Spleen (tissue), 11 donors: ENCODE results near the gene RANBP9. TPM values are rescaled to one million over a fixed set of nuclear protein-coding genes. Genes with fewer than 3 reads are reported as not detected.

Experiments
- DNase-seq: peaks from one replicate; pipeline ENCODE4 v3.0.0-alpha.2; 2020
- H3K27ac ChIP-seq, 8 donors: fragments of 200-600 bp; sonication (generic) in 7 of 8; 1 replicate in 4 of 8; 2 replicates in 4 of 8; pipeline versions ENCODE4 v1.5.0 to v1.8.0; 2016 to 2021; ENCODE audit warnings: inconsistent platforms in 4 of 8, mild to moderate bottlenecking in 4 of 8, moderate library complexity in 1 of 8
- H3K27me3 ChIP-seq, 7 donors: fragments of 200-600 bp; sonication (generic) in 6 of 7; replicated peaks in 1 of 7; 1 replicate in 4 of 7; 2 replicates in 3 of 7; pipeline versions ENCODE4 v1.5.0 to v1.8.0; 2016 to 2021; ENCODE audit warnings: inconsistent platforms in 3 of 7, mild to moderate bottlenecking in 1 of 7
- H3K36me3 ChIP-seq, 6 donors: fragments of 200-600 bp; sonication (generic) in 5 of 6; 1 replicate in 4 of 6; 2 replicates in 2 of 6; pipeline versions ENCODE4 v1.5.0 to v1.8.0; 2016 to 2021; ENCODE audit warnings: inconsistent platforms in 2 of 6
- H3K4me1 ChIP-seq, 6 donors: fragments of 200-600 bp; sonication (generic) in 5 of 6; 1 replicate in 3 of 6; 2 replicates in 3 of 6; pipeline versions ENCODE4 v1.5.0 to v1.8.0; 2016 to 2021; ENCODE audit warnings: inconsistent platforms in 3 of 6
- H3K4me3 ChIP-seq, 8 donors: fragments of 200-600 bp; sonication (generic) in 7 of 8; 1 replicate in 4 of 8; 2 replicates in 4 of 8; pipeline versions ENCODE4 v1.5.0 to v1.8.0; 2016 to 2021; ENCODE audit warnings: inconsistent platforms in 4 of 8, mild to moderate bottlenecking in 4 of 8, moderate library complexity in 2 of 8
- H3K9me3 ChIP-seq, 8 donors: fragments of 200-600 bp; sonication (generic) in 7 of 8; 1 replicate in 4 of 8; 2 replicates in 4 of 8; pipeline versions ENCODE4 v1.5.0 to v1.8.0; 2016 to 2021; ENCODE audit warnings: inconsistent platforms in 4 of 8
- CTCF ChIP-seq, 11 experiments: fragments of 200-600 bp in 7 of 11; fragments of 450-650 bp in 4 of 11; sonication (generic) in 4 of 11; IDR thresholded peaks in 8 of 11; conservative IDR thresholded peaks in 3 of 11; 1 replicate in 7 of 11; 2 replicates in 4 of 11; pipeline versions ENCODE4 v1.4.0 to v1.8.0; 2016 to 2021; ENCODE audit warnings: antibody characterized with exemption in 11 of 11, inconsistent platforms in 4 of 11, mild to moderate bottlenecking in 1 of 11
- POLR2A ChIP-seq, 3 donors: fragments of 450-650 bp; IDR thresholded peaks; one replicate each; pipeline ENCODE4 v1.5.1; 2017; ENCODE audit warnings: antibody characterized with exemption in 3 of 3, mild to moderate bottlenecking in 1 of 3
- POLR2AphosphoS5 ChIP-seq, 3 donors: sonication (generic); formaldehyde crosslinking; IDR thresholded peaks; one replicate each; pipeline ENCODE4 v1.5.1; 2017; ENCODE audit warnings: antibody characterized with exemption in 3 of 3
- WGBS, 5 donors: extraction: QIAGEN DNeasy Blood & Tissue Kit in 3 of 5; methylation state at CpG; one replicate each; pipeline versions ENCODE4 v1.1.5 to v1.1.7; 2013 to 2018; 5-methylcytosine and 5-hydroxymethylcytosine counted together
- intact Hi-C: fragments of 100-400 bp; cut with DNase I; formaldehyde crosslinking; loops from one replicate; pipeline ENCODE4 v1.15.0; 2023; ENCODE audit warnings: low total_unique reads
- polyA plus RNA-seq, 3 donors: library from polyadenylated mRNA; stranded (reverse); fragments of 200-250 nt; gene quantifications; one replicate each; pipeline ENCODE4 v1.2.1, GENCODE V29; 2013
- total RNA-seq, 7 donors: library from RNA; depleted of rRNA in 3 of 7; stranded (reverse); fragments of >200 nt in 3 of 7; fragmentation: NEBNext Ultra II Directional in 4 of 7; extraction: Animal tissue kit (Norgen Biotek cat#: 25700) in 4 of 7; gene quantifications; one replicate each; pipeline versions ENCODE4 v1.1.0 to v1.2.1, GENCODE V29; 2016 to 2021
- donor health status: healthy with polysubstance abuse.
- donor health status: DM: no; HTN: no; CAD: no; lungs with moderate emphysema.
- donor health status: DM: no; HTN: no; CAD: no.
- donor health status: Bipolar disorder and iron deficiency.
- donor health status: healthy.
- donor health status: DM: no; HTN: no; CAD: no.
- donor health status: DM: yes; HTN: yes; CAD: no.

The RANBP9 gene
- total and polyA plus RNA-seq, 10 donors, result 13.4 to 41.8 (median 34.6) TPM

GRCh38 chr6:13604135-13604534 is 107.5 kb downstream of the RANBP9 start:
- TF ChIP-seq CTCF (IDR thresholded peaks at IDR 0.05 in 8 of 11, conservative IDR thresholded peaks at IDR 0.05 in 3 of 11) (no peak), POLR2AphosphoS5 (IDR thresholded peaks at IDR 0.05) (no peak), POLR2A (IDR thresholded peaks at IDR 0.05) (no peak)
- DNase-seq, result no peak
- intact Hi-C loops, result no loop called here
- WGBS, 5 donors, result 81 to 91% (median 88%) methylated on average over 4 of the region's 4 CpGs
- Histone ChIP-seq H3K4me3 (no peak overlapping the region), H3K4me1 (no peaks in the 10 kb centered on the region), H3K9me3 (no peaks in the 10 kb centered on the region), H3K36me3 (peaks cover 0 to 89% (median 24%) of the 10 kb centered on the region in 6 donors), H3K27ac (no peak overlapping the region), H3K27me3 (no peaks in the 10 kb centered on the region)

- no peak overlapping the region for H3K4me3 ChIP-seq
- no peak for TF ChIP-seq POLR2AphosphoS5 (IDR thresholded peaks at IDR 0.05)
- TF ChIP-seq POLR2A (IDR thresholded peaks at IDR 0.05), result no peak
- TF ChIP-seq CTCF (IDR thresholded peaks at IDR 0.05 in 8 of 11, conservative IDR thresholded peaks at IDR 0.05 in 3 of 11), result no peak
- H3K36me3 ChIP-seq, result peaks cover 0 to 100% (median 52%) of the 10 kb centered on the region in 6 donors
- no peaks in the 10 kb centered on the region for H3K9me3 ChIP-seq
- no peak overlapping the region for H3K27ac ChIP-seq
- WGBS, 5 donors, result 95 to 97% (median 97%) methylated on average over 6 of the region's 6 CpGs
- H3K27me3 ChIP-seq, result no peaks in the 10 kb centered on the region
- no peak for DNase-seq
- H3K4me1 ChIP-seq, result no peaks in the 10 kb centered on the region
- intact Hi-C loops, result no loop called here
Measured at GRCh38 chr6:13600036-13600435, 111.6 kb downstream of the RANBP9 start.

- H3K27ac ChIP-seq, result no peak overlapping the region
- no peak for DNase-seq
- intact Hi-C loops, result no loop called here
- no peaks in the 10 kb centered on the region for H3K27me3 ChIP-seq
- no peaks in the 10 kb centered on the region for H3K4me1 ChIP-seq
- H3K9me3 ChIP-seq, result no peaks in the 10 kb centered on the region
- peaks cover 0 to 100% (median 68%) of the 10 kb centered on the region in 6 donors for H3K36me3 ChIP-seq
- 87 to 94% (median 92%) methylated on average over 4 of the region's 4 CpGs for WGBS, 5 donors
- TF ChIP-seq POLR2A (IDR thresholded peaks at IDR 0.05) (no peak), POLR2AphosphoS5 (IDR thresholded peaks at IDR 0.05) (no peak), CTCF (IDR thresholded peaks at IDR 0.05 in 8 of 11, conservative IDR thresholded peaks at IDR 0.05 in 3 of 11) (no peak)
- no peak overlapping the region for H3K4me3 ChIP-seq
Measured at GRCh38 chr6:13597073-13597472, 114.6 kb downstream of the RANBP9 start.

GRCh38 chr6:13593720-13594119 is 117.9 kb downstream of the RANBP9 start:
- Histone ChIP-seq H3K27ac (no peak overlapping the region), H3K9me3 (no peaks in the 10 kb centered on the region), H3K4me3 (no peak overlapping the region), H3K4me1 (no peaks in the 10 kb centered on the region), H3K36me3 (peaks cover 0 to 93% (median 63%) of the 10 kb centered on the region in 6 donors), H3K27me3 (no peaks in the 10 kb centered on the region)
- TF ChIP-seq CTCF (IDR thresholded peaks at IDR 0.05 in 8 of 11, conservative IDR thresholded peaks at IDR 0.05 in 3 of 11) (no peak), POLR2A (IDR thresholded peaks at IDR 0.05) (no peak)
- intact Hi-C loops, result no loop called here
- WGBS, 5 donors, result 92 to 95% (median 94%) methylated on average over 6 of the region's 6 CpGs
- DNase-seq, result no peak
